Activated CD4-positive, alpha-beta memory T cell treated with anti-CD3 and anti-CD28 coated beads, Interleukin-2, amount 10 ng/mL, durations not matched to agents 7 days and 5 days (primary cell): ENCODE measurements around the gene STX10. TPM values are rescaled to one million over a fixed set of nuclear protein-coding genes. Genes with fewer than 3 reads are reported as not detected.
"Not testable (repeated sequence)": the region's sequence is repeated elsewhere in the genome, so short reads cannot be mapped to it uniquely, and the experiment has no call there.

Experiments used
- CTCF ChIA-PET: fragments of 350-600 bp; sonication (Branson Sonifier 250); formaldehyde crosslinking; loops from one replicate; lab custom pipeline; 2021; ENCODE audit warnings: antibody characterized with exemption, inconsistent platforms; lab: Charles Lee
- POLR2A ChIA-PET: fragments of 350-600 bp; sonication (Branson Sonifier 250); formaldehyde crosslinking; loops from one replicate; lab custom pipeline; 2021; ENCODE audit warnings: antibody characterized with exemption; lab: Charles Lee
- DNase-seq: peaks from one replicate; pipeline ENCODE4 v3.0.0-alpha.2; 2020
- H3K27ac Mint-ChIP-seq: one replicate; pipeline ENCODE4 v1.8.0; 2021; ENCODE audit warnings: mild to moderate bottlenecking, mixed read lengths
- H3K27me3 Mint-ChIP-seq: one replicate; pipeline ENCODE4 v1.8.0; 2021; ENCODE audit warnings: mixed read lengths
- H3K36me3 Mint-ChIP-seq: one replicate; pipeline ENCODE4 v1.8.0; 2021; ENCODE audit warnings: low read depth, mixed read lengths
- H3K4me1 Mint-ChIP-seq: one replicate; pipeline ENCODE4 v1.8.0; 2021; ENCODE audit warnings: mixed read lengths
- H3K4me3 Mint-ChIP-seq: one replicate; pipeline ENCODE4 v1.8.0; 2021; ENCODE audit warnings: mild to moderate bottlenecking, mixed read lengths
- H3K9me3 Mint-ChIP-seq: one replicate; pipeline ENCODE4 v1.8.0; 2021; ENCODE audit warnings: mixed read lengths
- total RNA-seq, 2 experiments: library from RNA; stranded (reverse); gene quantifications; one replicate each; pipeline ENCODE4 v1.2.3, GENCODE V29; 2021

STX10 gene
- total RNA-seq, 2 experiments from 2014 or later: 69.0 to 72.2 TPM

GRCh38 chr19:13151605-13152355, 1.6 kb upstream of the STX10 start:
- H3K4me1 Mint-ChIP-seq: peaks cover 33% of the 10 kb centered on the region
- H3K36me3 Mint-ChIP-seq: peaks cover 42% of the 10 kb centered on the region
- ChIA-PET CTCF (interaction anchor here (0.8 to 2.0 kb wide), 8 partner anchors 12 to 61 kb away, joined by 3 to 21 read pairs (median 8); partner anchors contain the start of gene NACC1), POLR2A (interaction anchor here (0.7 to 5.0 kb wide), 32 partner anchors 13 to 685 kb away, joined by 3 to 335 read pairs (median 6); partner anchors contain the start of genes CALR, LYL1, NACC1 and TRMT1)
- no peaks in the 10 kb centered on the region for H3K27me3 Mint-ChIP-seq
- H3K4me3 Mint-ChIP-seq: peak overlapping the region; percentile 95
- DNase-seq: peak; percentile 97
- H3K9me3 Mint-ChIP-seq: no peaks in the 10 kb centered on the region
- H3K27ac Mint-ChIP-seq: peak overlapping the region; percentile 99

- Mint-ChIP-seq H3K27ac (peak overlapping the region; percentile 99), H3K4me1 (peaks cover 26% of the 10 kb centered on the region), H3K36me3 (peaks cover 42% of the 10 kb centered on the region), H3K4me3 (peak overlapping the region; percentile 95), H3K27me3 (no peaks in the 10 kb centered on the region), H3K9me3 (no peaks in the 10 kb centered on the region)
- peak; percentile 39 for DNase-seq
- POLR2A ChIA-PET: interaction anchor here (1.0 to 5.0 kb wide), 8 partner anchors 14 to 65 kb away, joined by 3 to 335 read pairs (median 12); partner anchors contain the start of gene NACC1
- CTCF ChIA-PET: interaction anchor here (1.1 to 2.3 kb wide), 6 partner anchors 17 to 126 kb away, joined by 3 to 13 read pairs (median 8); partner anchors contain the start of gene NACC1
Measured at GRCh38 chr19:13150931-13151604, 893 bp upstream of the STX10 start.

GRCh38 chr19:13149628-13150186, 468 bp downstream of the STX10 start:
- DNase-seq: peak; percentile 52
- H3K4me3 Mint-ChIP-seq: peak overlapping the region; percentile 95
- POLR2A ChIA-PET: interaction anchor here (1.0 to 5.0 kb wide), 10 partner anchors 13 to 66 kb away, joined by 3 to 335 read pairs (median 8); partner anchors contain the start of gene NACC1
- peak overlapping the region; percentile 99 for H3K27ac Mint-ChIP-seq
- no peaks in the 10 kb centered on the region for H3K9me3 Mint-ChIP-seq
- CTCF ChIA-PET: interaction anchor here (0.9 to 2.3 kb wide), 11 partner anchors 18 to 184 kb away, joined by 3 to 13 read pairs (median 4); partner anchors contain the start of gene NACC1
- peaks cover 32% of the 10 kb centered on the region for H3K36me3 Mint-ChIP-seq
- no peaks in the 10 kb centered on the region for H3K27me3 Mint-ChIP-seq
- H3K4me1 Mint-ChIP-seq: peaks cover 24% of the 10 kb centered on the region

GRCh38 chr19:13149173-13149627, 975 bp downstream of the STX10 start:
- Mint-ChIP-seq H3K36me3 (peaks cover 27% of the 10 kb centered on the region), H3K4me3 (peak overlapping the region; percentile 95), H3K27ac (peak overlapping the region; percentile 24), H3K4me1 (peaks cover 24% of the 10 kb centered on the region)
- ChIA-PET CTCF (interaction anchor here (0.6 to 2.3 kb wide), 10 partner anchors 19 to 184 kb away, joined by 3 to 12 read pairs (median 4); no protein-coding TSS in a partner anchor), POLR2A (interaction anchor here (1.4 to 5.0 kb wide), 7 partner anchors 13 to 44 kb away, joined by 3 to 335 read pairs (median 10); partner anchors contain the start of gene NACC1)
- peak; percentile 27 for DNase-seq
- not testable (repeated sequence) for H3K27me3 Mint-ChIP-seq, H3K9me3 Mint-ChIP-seq

- H3K27ac Mint-ChIP-seq: no peak overlapping the region
- no peaks in the 10 kb centered on the region for H3K27me3 Mint-ChIP-seq
- peaks cover 16% of the 10 kb centered on the region for H3K36me3 Mint-ChIP-seq
- H3K4me1 Mint-ChIP-seq: peaks cover 21% of the 10 kb centered on the region
- no peaks in the 10 kb centered on the region for H3K9me3 Mint-ChIP-seq
- CTCF ChIA-PET: no interaction called here
- H3K4me3 Mint-ChIP-seq: no peak overlapping the region
- DNase-seq: no peak
- POLR2A ChIA-PET: interaction anchor here (2.3 kb wide), 1 partner anchor 11 kb away, joined by 8 read pairs; no protein-coding TSS in a partner anchor
Measured at GRCh38 chr19:13146763-13147563, 3.2 kb downstream of the STX10 start.

- peaks cover 41% of the 10 kb centered on the region for H3K36me3 Mint-ChIP-seq
- peaks cover 2% of the 10 kb centered on the region for H3K4me1 Mint-ChIP-seq
- ChIA-PET POLR2A (no interaction called here), CTCF (no interaction called here)
- H3K27ac Mint-ChIP-seq: peak overlapping the region; percentile 59
- H3K27me3 Mint-ChIP-seq: no peaks in the 10 kb centered on the region
- no peak overlapping the region for H3K4me3 Mint-ChIP-seq
- DNase-seq: no peak
- no peaks in the 10 kb centered on the region for H3K9me3 Mint-ChIP-seq
Measured at GRCh38 chr19:13139633-13140311, 10.4 kb downstream of the STX10 start.

- CTCF ChIA-PET: no interaction called here
- H3K36me3 Mint-ChIP-seq: peaks cover 37% of the 10 kb centered on the region
Measured at GRCh38 chr19:13138916-13139198, 11.3 kb downstream of the STX10 start.

GRCh38 chr19:13138171-13138915, 11.8 kb downstream of the STX10 start:
- H3K27me3 Mint-ChIP-seq: no peaks in the 10 kb centered on the region
- H3K36me3 Mint-ChIP-seq: peaks cover 39% of the 10 kb centered on the region
- H3K9me3 Mint-ChIP-seq: no peaks in the 10 kb centered on the region
- DNase-seq: no peak
- no peak overlapping the region for H3K4me3 Mint-ChIP-seq
- ChIA-PET CTCF (no interaction called here), POLR2A (interaction anchor here (0.7 kb wide), 1 partner anchor 14 kb away, joined by 4 read pairs; no protein-coding TSS in a partner anchor)
- H3K4me1 Mint-ChIP-seq: peaks cover 12% of the 10 kb centered on the region
- H3K27ac Mint-ChIP-seq: no peak overlapping the region

More at GRCh38 chr19:13138916-13139198, 11.3 kb downstream of the STX10 start:
- POLR2A ChIA-PET: interaction anchor here (0.7 kb wide), 1 partner anchor 14 kb away, joined by 4 read pairs; no protein-coding TSS in a partner anchor
- no peak overlapping the region for H3K27ac Mint-ChIP-seq
- no peaks in the 10 kb centered on the region for H3K9me3 Mint-ChIP-seq
- peaks cover 7% of the 10 kb centered on the region for H3K4me1 Mint-ChIP-seq
- H3K4me3 Mint-ChIP-seq: no peak overlapping the region
- DNase-seq: no peak
- no peaks in the 10 kb centered on the region for H3K27me3 Mint-ChIP-seq

GRCh38 chr19:13137290-13137794, 12.8 kb downstream of the STX10 start:
- Mint-ChIP-seq H3K27ac (no peak overlapping the region), H3K36me3 (peaks cover 46% of the 10 kb centered on the region), H3K9me3 (no peaks in the 10 kb centered on the region), H3K4me3 (no peak overlapping the region), H3K4me1 (peaks cover 22% of the 10 kb centered on the region), H3K27me3 (no peaks in the 10 kb centered on the region)
- ChIA-PET CTCF (no interaction called here), POLR2A (interaction anchor here (1.3 to 2.3 kb wide), 2 partner anchors 12 to 19 kb away, joined by 4 to 6 read pairs; partner anchors contain the start of genes IER2, NACC1 and STX10)
- DNase-seq: no peak

- Mint-ChIP-seq H3K4me3 (no peak overlapping the region), H3K27me3 (no peaks in the 10 kb centered on the region), H3K4me1 (peaks cover 33% of the 10 kb centered on the region), H3K27ac (no peak overlapping the region), H3K36me3 (peaks cover 45% of the 10 kb centered on the region), H3K9me3 (no peaks in the 10 kb centered on the region)
- POLR2A ChIA-PET: interaction anchor here (2.3 kb wide), 1 partner anchor 14 kb away, joined by 6 read pairs; the partner anchor contains the start of genes IER2 and STX10
- CTCF ChIA-PET: no interaction called here
- DNase-seq: no peak
Measured at GRCh38 chr19:13135068-13136062, 14.8 kb downstream of the STX10 start.
